ENCODE results near the gene SH3GL1.

DNA sequence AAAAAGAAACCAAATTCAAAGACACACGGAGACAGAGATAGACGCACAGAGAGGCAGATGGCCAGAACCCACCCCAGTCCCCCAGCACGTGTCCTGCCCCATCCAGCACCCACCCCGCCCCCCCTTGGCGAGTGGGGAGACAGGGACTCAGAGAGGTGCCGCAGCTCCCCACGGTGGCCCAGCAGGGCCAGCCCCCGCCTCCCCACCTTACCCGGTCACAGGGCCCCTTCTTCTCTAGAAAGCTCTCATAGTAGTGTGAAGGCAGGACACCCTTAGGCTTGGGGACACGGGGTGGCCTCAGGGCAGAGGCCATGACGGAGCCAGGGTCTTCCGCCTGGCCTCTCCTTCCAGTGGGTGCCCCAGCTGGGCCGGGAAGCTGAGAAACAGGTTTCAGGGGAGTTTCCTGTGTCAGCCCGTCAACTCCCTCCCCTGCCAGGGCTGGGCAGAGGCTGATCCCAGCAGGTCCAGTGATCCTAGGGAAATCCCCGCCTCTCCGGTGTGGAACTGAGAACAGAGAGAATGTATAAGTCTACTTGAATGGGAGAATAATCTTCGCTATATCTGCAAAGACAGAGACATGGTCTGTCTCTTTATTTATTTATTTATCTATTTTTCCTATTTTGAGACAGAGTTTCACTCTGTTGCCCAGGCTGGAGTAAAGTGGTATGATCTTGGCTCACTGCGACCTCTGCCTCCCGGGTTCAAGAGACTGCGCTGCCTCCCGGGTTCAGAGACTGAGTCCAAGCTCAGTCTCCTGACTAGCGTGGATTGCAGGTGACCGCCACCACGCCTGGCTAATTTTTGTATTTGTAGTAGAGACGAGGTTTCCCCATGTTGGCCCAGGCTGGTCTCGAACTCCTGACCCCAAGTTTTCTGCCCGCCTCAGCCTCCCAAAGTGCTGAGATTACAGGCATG is 61.6 kb downstream of the SH3GL1 start, which contains the start of gene STAP2:
- TF ChIP-seq SIN3A (IDR thresholded peaks at IDR 0.05; ENCODE audit: borderline replicate concordance, low read depth, low read length), result no peak
- no peak for TF ChIP-seq YY1 (IDR thresholded peaks at IDR 0.05; ENCODE audit: low read depth)
- TF ChIP-seq, protein P1, sequence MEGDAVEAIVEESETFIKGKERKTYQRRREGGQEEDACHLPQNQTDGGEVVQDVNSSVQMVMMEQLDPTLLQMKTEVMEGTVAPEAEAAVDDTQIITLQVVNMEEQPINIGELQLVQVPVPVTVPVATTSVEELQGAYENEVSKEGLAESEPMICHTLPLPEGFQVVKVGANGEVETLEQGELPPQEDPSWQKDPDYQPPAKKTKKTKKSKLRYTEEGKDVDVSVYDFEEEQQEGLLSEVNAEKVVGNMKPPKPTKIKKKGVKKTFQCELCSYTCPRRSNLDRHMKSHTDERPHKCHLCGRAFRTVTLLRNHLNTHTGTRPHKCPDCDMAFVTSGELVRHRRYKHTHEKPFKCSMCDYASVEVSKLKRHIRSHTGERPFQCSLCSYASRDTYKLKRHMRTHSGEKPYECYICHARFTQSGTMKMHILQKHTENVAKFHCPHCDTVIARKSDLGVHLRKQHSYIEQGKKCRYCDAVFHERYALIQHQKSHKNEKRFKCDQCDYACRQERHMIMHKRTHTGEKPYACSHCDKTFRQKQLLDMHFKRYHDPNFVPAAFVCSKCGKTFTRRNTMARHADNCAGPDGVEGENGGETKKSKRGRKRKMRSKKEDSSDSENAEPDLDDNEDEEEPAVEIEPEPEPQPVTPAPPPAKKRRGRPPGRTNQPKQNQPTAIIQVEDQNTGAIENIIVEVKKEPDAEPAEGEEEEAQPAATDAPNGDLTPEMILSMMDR (IDR thresholded peaks at IDR 0.05), result no peak
- TF ChIP-seq FOSL2 (IDR thresholded peaks at IDR 0.05; ENCODE audit: borderline replicate concordance, low read depth), result no peak
- no peak for TF ChIP-seq EP300 (IDR thresholded peaks at IDR 0.05; ENCODE audit: borderline replicate concordance in 1 of 2, low read depth in 1 of 2, low read length in 1 of 2)
- TF ChIP-seq JUND (IDR thresholded peaks at IDR 0.05), result no peak
- no peak for TF ChIP-seq FOXJ3 (CRISPR knock-in tag; IDR thresholded peaks at IDR 0.05)
- TF ChIP-seq, protein P2, sequence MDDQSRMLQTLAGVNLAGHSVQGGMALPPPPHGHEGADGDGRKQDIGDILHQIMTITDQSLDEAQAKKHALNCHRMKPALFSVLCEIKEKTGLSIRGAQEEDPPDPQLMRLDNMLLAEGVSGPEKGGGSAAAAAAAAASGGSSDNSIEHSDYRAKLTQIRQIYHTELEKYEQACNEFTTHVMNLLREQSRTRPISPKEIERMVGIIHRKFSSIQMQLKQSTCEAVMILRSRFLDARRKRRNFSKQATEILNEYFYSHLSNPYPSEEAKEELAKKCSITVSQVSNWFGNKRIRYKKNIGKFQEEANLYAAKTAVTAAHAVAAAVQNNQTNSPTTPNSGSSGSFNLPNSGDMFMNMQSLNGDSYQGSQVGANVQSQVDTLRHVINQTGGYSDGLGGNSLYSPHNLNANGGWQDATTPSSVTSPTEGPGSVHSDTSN (IDR thresholded peaks at IDR 0.05), result no peak
- no peak for TF ChIP-seq NRF1 (IDR thresholded peaks at IDR 0.05; ENCODE audit: low read depth, low read length)
- no peak for TF ChIP-seq EZH2phosphoT487 (IDR thresholded peaks at IDR 0.05; ENCODE audit: borderline replicate concordance, low read depth)
